Neural crest cell (in vitro differentiated cells): ENCODE measurements around the gene GRPEL1. TPM values are rescaled to one million over a fixed set of nuclear protein-coding genes. Genes with fewer than 3 reads are reported as not detected.

Experiments
- DNase-seq: peaks from one replicate; pipeline ENCODE4 v3.0.0; 2021; ENCODE audit warnings: low read depth, mixed read lengths, low spot score
- H3K27ac Mint-ChIP-seq: one replicate; pipeline ENCODE4 v1.8.0; 2021; ENCODE audit warnings: mild to moderate bottlenecking, mixed read lengths; ENCODE audit not compliant: unreplicated experiment
- H3K27me3 Mint-ChIP-seq: 2 replicates; pipeline ENCODE4 v1.8.0; 2021; ENCODE audit warnings: low read depth, mild to moderate bottlenecking, mixed read lengths
- H3K36me3 Mint-ChIP-seq: 2 replicates; pipeline ENCODE4 v1.8.0; 2021; ENCODE audit warnings: low read depth, mild to moderate bottlenecking, mixed read lengths
- H3K4me1 Mint-ChIP-seq: 2 replicates; pipeline ENCODE4 v1.8.0; 2021; ENCODE audit warnings: mixed read lengths
- H3K4me3 Mint-ChIP-seq: one replicate; pipeline ENCODE4 v1.8.0; 2021; ENCODE audit warnings: mild to moderate bottlenecking, mixed read lengths
- H3K9me3 Mint-ChIP-seq: 2 replicates; pipeline ENCODE4 v1.8.0; 2021; ENCODE audit warnings: mixed read lengths
- CTCF ChIP-seq: fragments of 200-600 bp; sonication (generic); conservative IDR thresholded peaks from 2 replicates; pipeline ENCODE4 v1.5.0; 2021; ENCODE audit warnings: antibody characterized with exemption, mild to moderate bottlenecking
- total RNA-seq: library from RNA; stranded (reverse); gene quantifications from 2 replicates; pipeline ENCODE4 v1.2.1, GENCODE V29; 2021

Gene GRPEL1
- total RNA-seq, 1 donor from 2014 or later = 28.2 TPM

- Mint-ChIP-seq H3K4me3 (no peak overlapping the region), H3K4me1 (peaks cover 14% of the 10 kb centered on the region), H3K27me3 (no peaks in the 10 kb centered on the region), H3K36me3 (peaks cover 16% of the 10 kb centered on the region), H3K9me3 (no peaks in the 10 kb centered on the region), H3K27ac (no peak overlapping the region)
- no peak for DNase-seq
- no peak for TF ChIP-seq CTCF
Measured at GRCh38 chr4:7016512-7016911, 51.4 kb downstream of the GRPEL1 start.

GRCh38 chr4:7016086-7016485, 51.8 kb downstream of the GRPEL1 start:
- H3K4me1 Mint-ChIP-seq = peaks cover 11% of the 10 kb centered on the region
- H3K27ac Mint-ChIP-seq = peak overlapping the region; percentile 90
- H3K36me3 Mint-ChIP-seq = peaks cover 16% of the 10 kb centered on the region

GRCh38 chr4:7015383-7016035, 52.4 kb downstream of the GRPEL1 start:
- DNase-seq = no peak
- H3K27me3 Mint-ChIP-seq = no peaks in the 10 kb centered on the region
- no peaks in the 10 kb centered on the region for H3K9me3 Mint-ChIP-seq
- no peak for TF ChIP-seq CTCF
- H3K36me3 Mint-ChIP-seq = peaks cover 18% of the 10 kb centered on the region
- H3K4me1 Mint-ChIP-seq = peaks cover 5% of the 10 kb centered on the region
- no peak overlapping the region for H3K27ac Mint-ChIP-seq
- H3K4me3 Mint-ChIP-seq = no peak overlapping the region

More at GRCh38 chr4:7016086-7016485, 51.8 kb downstream of the GRPEL1 start:
- no peak for DNase-seq
- TF ChIP-seq CTCF = no peak
- Mint-ChIP-seq H3K27me3 (no peaks in the 10 kb centered on the region), H3K4me3 (no peak overlapping the region), H3K9me3 (no peaks in the 10 kb centered on the region)

GRCh38 chr4:7014815-7015214, 53.0 kb downstream of the GRPEL1 start:
- Mint-ChIP-seq H3K4me3 (no peak overlapping the region), H3K9me3 (no peaks in the 10 kb centered on the region), H3K4me1 (no peaks in the 10 kb centered on the region), H3K27ac (no peak overlapping the region), H3K36me3 (peaks cover 18% of the 10 kb centered on the region), H3K27me3 (no peaks in the 10 kb centered on the region)
- no peak for TF ChIP-seq CTCF
- DNase-seq = no peak

DNA sequence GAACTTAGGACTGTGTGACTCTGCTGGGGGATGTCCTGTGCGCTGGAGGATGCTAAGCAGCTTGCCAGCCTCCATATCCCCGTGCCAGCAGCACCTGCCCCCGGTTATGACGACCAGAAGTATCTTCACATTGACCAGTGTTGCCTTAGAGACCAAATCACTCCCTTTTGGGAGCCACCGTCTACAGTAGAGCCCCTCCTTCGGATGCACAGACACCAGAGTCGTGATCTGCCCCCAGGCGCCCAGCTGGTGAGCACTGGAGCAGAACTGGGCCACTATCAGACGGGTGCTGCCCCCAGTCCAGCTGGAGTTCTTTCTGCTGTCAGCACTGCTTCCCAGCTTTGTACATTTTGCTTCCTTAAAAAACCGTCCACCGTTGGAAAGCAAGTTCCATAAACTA, 54.7 kb downstream of the GRPEL1 start:
- no peak for DNase-seq
- TF ChIP-seq CTCF = no peak
- Mint-ChIP-seq H3K27me3 (no peaks in the 10 kb centered on the region), H3K27ac (no peak overlapping the region), H3K9me3 (no peaks in the 10 kb centered on the region), H3K4me1 (no peaks in the 10 kb centered on the region), H3K36me3 (peaks cover 18% of the 10 kb centered on the region), H3K4me3 (no peak overlapping the region)
